ENCODE data around the gene ZIC2. TPM values are rescaled to one million over a fixed set of nuclear protein-coding genes. Genes with fewer than 3 reads are reported as not detected.

Gene ZIC2
- total and polyA plus RNA-seq, 2 of the 4 experiments (the other 2 are of a cell fraction): not detected

DNA sequence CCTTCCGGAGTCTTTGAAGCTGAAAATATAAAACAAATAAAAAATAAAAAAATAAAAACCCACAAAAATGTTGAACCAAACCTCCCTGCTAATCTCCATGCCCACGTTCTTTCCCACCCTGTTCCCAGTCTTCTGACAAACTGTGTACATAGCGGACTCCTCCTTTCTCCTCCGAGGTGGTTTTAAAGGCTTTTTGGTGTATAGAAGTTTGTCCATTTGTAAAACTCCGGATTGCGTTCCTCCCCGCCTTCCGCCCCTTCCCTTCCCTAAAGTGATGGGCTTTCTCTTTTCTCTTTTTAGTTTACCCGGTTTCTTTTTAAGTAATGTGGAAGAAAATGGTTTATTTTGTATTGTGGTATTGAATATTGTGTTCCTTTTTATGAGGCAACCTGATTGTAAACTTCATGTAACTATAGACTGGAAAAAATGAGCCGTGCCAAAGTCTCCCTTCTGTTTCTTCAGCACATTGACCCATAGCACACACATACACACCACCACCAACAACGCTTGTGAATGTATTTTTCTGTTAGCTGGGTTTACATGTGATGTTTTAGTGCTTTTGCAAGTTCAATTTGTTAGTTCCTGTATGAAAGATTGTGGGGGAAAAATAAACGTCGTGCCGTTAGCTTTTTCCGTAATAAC lies 4.4 kb downstream of the ZIC2 start:
- H3K4me2 ChIP-seq (ENCODE audit: low read depth, low read length): no peak overlapping the region
- H3K9ac ChIP-seq (ENCODE audit: low read depth, low read length): no peak overlapping the region
- no peak overlapping the region for H3K27ac ChIP-seq (ENCODE audit: insufficient read depth, low read length)
- no CpG with 5 or more reads among the region's 15 CpGs for WGBS, 2 experiments (ENCODE audit: extremely low coverage in 2 of 2, insufficient read length in 1 of 2)
- H3K36me3 ChIP-seq (ENCODE audit: control insufficient read depth, insufficient read depth, low read length): no peaks in the 10 kb centered on the region
- H3K23ac ChIP-seq (ENCODE audit: low read depth, low read length): no peak overlapping the region
- H3K14ac ChIP-seq (replicated peaks; ENCODE audit: low read depth, low read length): no peak overlapping the region
- H4K20me1 ChIP-seq (ENCODE audit: insufficient read depth, low read length): peaks cover 22% of the 10 kb centered on the region
- H3K4ac ChIP-seq (ENCODE audit: low read depth, low read length): no peak overlapping the region
- H3K9me3 ChIP-seq (ENCODE audit: control insufficient read depth, insufficient read depth, low read length): peaks cover 39% of the 10 kb centered on the region
- DNase-seq (no peak), ATAC-seq (ENCODE audit: low read depth) (no peak)
- H2AK5ac ChIP-seq (ENCODE audit: low read depth, low read length): no peak overlapping the region
- in situ Hi-C loops (cut with MboI; ENCODE audit: low sequenced_read_pairs) (loop anchor here (10.0 kb wide), 1 partner anchor 249 kb away; no protein-coding TSS in a partner anchor), dilution Hi-C loops (cut with HindIII; ENCODE audit: low sequenced_read_pairs, unreplicated experiment) (no loop called here), intact Hi-C loops (cut with micrococcal nuclease) (loop anchor here (5.0 kb wide), 1 partner anchor 251 kb away; no protein-coding TSS in a partner anchor)
- no peak overlapping the region for H3K4me3 ChIP-seq (ENCODE audit: insufficient read depth, low read depth, low read length)
- no peak overlapping the region for H2BK120ac ChIP-seq (ENCODE audit: low read depth, low read length)
- H3K27me3 ChIP-seq (ENCODE audit: control insufficient read depth, insufficient read depth, low read length): peaks cover 95% of the 10 kb centered on the region
- TF ChIP-seq ELK1 (IDR thresholded peaks at IDR 0.05; ENCODE audit: borderline replicate concordance, low read depth, low read length) (no peak), CEBPB (IDR thresholded peaks at IDR 0.05; ENCODE audit: low read depth, low read length) (no peak), MXI1 (IDR thresholded peaks at IDR 0.05; ENCODE audit: borderline replicate concordance, low read depth, low read length) (no peak), RFX5 (IDR thresholded peaks at IDR 0.05; ENCODE audit: low read depth, low read length) (no peak), CHD1 (IDR thresholded peaks at IDR 0.05; ENCODE audit: low read depth, low read length) (no peak), USF2 (IDR thresholded peaks at IDR 0.05; ENCODE audit: low read depth, low read length) (no peak), RAD21 (IDR thresholded peaks at IDR 0.05; ENCODE audit: low read length) (no peak), MAFK (IDR thresholded peaks at IDR 0.05; ENCODE audit: low read depth, low read length) (no peak), BHLHE40 (IDR thresholded peaks at IDR 0.05; ENCODE audit: low read depth, low read length) (no peak), NFE2L2 (IDR thresholded peaks at IDR 0.05; ENCODE audit: low read depth, low read length) (no peak), FOS (IDR thresholded peaks at IDR 0.05; ENCODE audit: low read depth, low read length) (no peak), RCOR1 (IDR thresholded peaks at IDR 0.05; ENCODE audit: insufficient replicate concordance, low read length) (no peak), POLR2A (IDR thresholded peaks at IDR 0.05; ENCODE audit: low read depth, low read length) (no peak), SMC3 (IDR thresholded peaks at IDR 0.05; ENCODE audit: low read depth, low read length) (no peak)
- H3K79me1 ChIP-seq (ENCODE audit: low read depth in 1 of 2, low read length in 2 of 2): no peaks in the 10 kb centered on the region
- 0 out of 2 replicates have a peak, but pooled peaks cover 3% of the 10 kb centered on the region for H3K9me1 ChIP-seq (ENCODE audit: insufficient read depth, low read length)
- no peak overlapping the region for H4K5ac ChIP-seq (ENCODE audit: low read depth, low read length)
- H4K8ac ChIP-seq (ENCODE audit: low read depth in 2 of 2, low read length in 2 of 2): no peak overlapping the region
- no peak overlapping the region for H2BK5ac ChIP-seq (ENCODE audit: low read depth, low read length, poor library complexity, severe bottlenecking)
- no peak overlapping the region for H3K18ac ChIP-seq (ENCODE audit: low read depth, low read length)
- no peak overlapping the region for H2AFZ ChIP-seq (replicated peaks; ENCODE audit: low read length, poor library complexity)
- POLR2A ChIA-PET (ENCODE audit: unreplicated experiment): no interaction called here
- H2BK15ac ChIP-seq (ENCODE audit: low read depth, low read length): no peak overlapping the region
- no peak overlapping the region for H3K56ac ChIP-seq (ENCODE audit: extremely low read depth, insufficient read depth, low read length)
- BruUV-seq (replicated peaks): no TSS peak
- H3K4me1 ChIP-seq (ENCODE audit: control insufficient read depth, insufficient read depth, low read length): no peaks in the 10 kb centered on the region; the same call in 1 of the 2 replicates
- H4K91ac ChIP-seq (ENCODE audit: insufficient read depth, low read depth, low read length): no peak overlapping the region
- no peak overlapping the region for H2BK20ac ChIP-seq (ENCODE audit: low read depth, low read length)
- CTCF ChIA-PET: interaction anchor here (0.7 kb wide), 1 partner anchor 250 kb away, joined by 4 read pairs; no protein-coding TSS in a partner anchor
- no peak overlapping the region for H2AK9ac ChIP-seq (replicated peaks; ENCODE audit: low read depth, low read length, poor library complexity)

All from IMR-90 (cell line).